Fibroblast of lung (primary cell): Measurements from ENCODE around the gene FIP1L1. TPM values are rescaled to one million over a fixed set of nuclear protein-coding genes. Genes with fewer than 3 reads are reported as not detected.

ENCODE experiments used
- DNase-seq, 2 donors: peaks; one replicate each; pipeline versions ENCODE4 v3.0.0 to v3.0.0-alpha.2; 2010; ENCODE audit warnings: low read depth in 2 of 2
- H2AFZ ChIP-seq: 2 replicates; pipeline ENCODE4 v1.5.1; 2012; ENCODE audit warnings: low read length, control low read depth, inconsistent platforms
- H3K27ac ChIP-seq: 2 replicates; pipeline ENCODE4 v1.5.1; 2011; ENCODE audit warnings: low read length, control low read depth; ENCODE audit not compliant: insufficient read depth
- H3K27me3 ChIP-seq: 2 replicates; pipeline ENCODE4 v1.5.1; 2011; ENCODE audit warnings: mild to moderate bottlenecking, low read length; ENCODE audit not compliant: control insufficient read depth, insufficient read depth
- H3K36me3 ChIP-seq: 2 replicates; pipeline ENCODE4 v1.5.1; 2011; ENCODE audit warnings: low read length; ENCODE audit not compliant: control insufficient read depth, insufficient read depth
- H3K4me1 ChIP-seq: 2 replicates; pipeline ENCODE4 v1.5.1; 2011; ENCODE audit warnings: low read length; ENCODE audit not compliant: control insufficient read depth, insufficient read depth; ENCODE audit errors: extremely low read depth
- H3K4me2 ChIP-seq: 2 replicates; pipeline ENCODE4 v1.5.1; 2011; ENCODE audit warnings: low read length, control low read depth; ENCODE audit not compliant: insufficient read depth; ENCODE audit errors: extremely low read depth
- H3K4me3 ChIP-seq, 4 experiments: fragments of 200-600 bp in 1 of 4; sonication (generic) in 1 of 4; replicated peaks in 1 of 4; 2 replicates each; pipeline ENCODE4 v1.5.1; 2011 to 2016; ENCODE audit warnings: low read length in 4 of 4, low read depth in 3 of 4, mild to moderate bottlenecking in 3 of 4, control low read depth in 2 of 4, inconsistent platforms in 1 of 4, mixed read lengths in 1 of 4; ENCODE audit not compliant: insufficient read depth in 1 of 4; ENCODE audit errors: control extremely low read depth in 1 of 4
- H3K79me2 ChIP-seq: 2 replicates; pipeline ENCODE4 v1.5.1; 2012; ENCODE audit warnings: mild to moderate bottlenecking, low read length, inconsistent platforms; ENCODE audit not compliant: control insufficient read depth, insufficient read depth
- H3K9ac ChIP-seq: 2 replicates; pipeline ENCODE4 v1.5.1; 2011; ENCODE audit warnings: mild to moderate bottlenecking, low read length, control low read depth; ENCODE audit not compliant: insufficient read depth
- H3K9me3 ChIP-seq: 2 replicates; pipeline ENCODE4 v1.5.1; 2012; ENCODE audit warnings: low read depth, low read length; ENCODE audit not compliant: control insufficient read depth, insufficient read depth
- H4K20me1 ChIP-seq: 2 replicates; pipeline ENCODE4 v1.5.1; 2011; ENCODE audit warnings: low read length; ENCODE audit not compliant: control insufficient read depth, insufficient read depth; ENCODE audit errors: extremely low read depth
- EZH2 ChIP-seq: IDR thresholded peaks from 2 replicates; pipeline ENCODE4 v1.5.1; 2012; ENCODE audit warnings: low read length, control low read depth, mild to moderate bottlenecking; ENCODE audit errors: missing control alignments
- polyA plus RNA-seq, 2 donors: library from polyadenylated mRNA; depleted of rRNA in 1 of 2; stranded (reverse) in 1 of 2; unstranded in 1 of 2; fragments of >200 nt; gene quantifications; 2 replicates each; pipeline ENCODE4 v1.2.1, GENCODE V29; 2011 to 2012; ENCODE audit warnings: missing spikeins in 1 of 2
- total RNA-seq: library from RNA; depleted of rRNA; stranded (reverse); fragments of >200 nt; gene quantifications from 2 replicates; pipeline ENCODE4 v1.2.1, GENCODE V29; 2014
- TF ChIP-seq, protein P1 (sequence below), 2 donors: IDR thresholded peaks in 1 of 2; conservative IDR thresholded peaks in 1 of 2; 1 replicate in 1 of 2; 2 replicates in 1 of 2; pipeline ENCODE4 v1.5.1; 2011 to 2012; ENCODE audit warnings: low read length in 2 of 2, control low read depth in 1 of 2, inconsistent platforms in 1 of 2, low read depth in 1 of 2, mild to moderate bottlenecking in 1 of 2

FIP1L1 gene
- total and polyA plus RNA-seq, 2 donors (not counting 1 experiment from before 2014, with no cell fraction given), result 22.3 to 98.3 TPM

GRCh38 chr4:53501561-53501960 lies 124.1 kb downstream of the FIP1L1 start:
- Histone ChIP-seq H3K27ac (no peak overlapping the region), H4K20me1 (no peaks in the 10 kb centered on the region), H3K27me3 (no peaks in the 10 kb centered on the region), H3K36me3 (no peaks in the 10 kb centered on the region), H3K9me3 (no peaks in the 10 kb centered on the region), H2AFZ (no peak overlapping the region), H3K4me3 (no peak overlapping the region), H3K79me2 (no peaks in the 10 kb centered on the region), H3K9ac (no peak overlapping the region), H3K4me1 (no peaks in the 10 kb centered on the region), H3K4me2 (no peak overlapping the region)
- DNase-seq, result no peak
- no peak for TF ChIP-seq EZH2
- TF ChIP-seq, protein P1, sequence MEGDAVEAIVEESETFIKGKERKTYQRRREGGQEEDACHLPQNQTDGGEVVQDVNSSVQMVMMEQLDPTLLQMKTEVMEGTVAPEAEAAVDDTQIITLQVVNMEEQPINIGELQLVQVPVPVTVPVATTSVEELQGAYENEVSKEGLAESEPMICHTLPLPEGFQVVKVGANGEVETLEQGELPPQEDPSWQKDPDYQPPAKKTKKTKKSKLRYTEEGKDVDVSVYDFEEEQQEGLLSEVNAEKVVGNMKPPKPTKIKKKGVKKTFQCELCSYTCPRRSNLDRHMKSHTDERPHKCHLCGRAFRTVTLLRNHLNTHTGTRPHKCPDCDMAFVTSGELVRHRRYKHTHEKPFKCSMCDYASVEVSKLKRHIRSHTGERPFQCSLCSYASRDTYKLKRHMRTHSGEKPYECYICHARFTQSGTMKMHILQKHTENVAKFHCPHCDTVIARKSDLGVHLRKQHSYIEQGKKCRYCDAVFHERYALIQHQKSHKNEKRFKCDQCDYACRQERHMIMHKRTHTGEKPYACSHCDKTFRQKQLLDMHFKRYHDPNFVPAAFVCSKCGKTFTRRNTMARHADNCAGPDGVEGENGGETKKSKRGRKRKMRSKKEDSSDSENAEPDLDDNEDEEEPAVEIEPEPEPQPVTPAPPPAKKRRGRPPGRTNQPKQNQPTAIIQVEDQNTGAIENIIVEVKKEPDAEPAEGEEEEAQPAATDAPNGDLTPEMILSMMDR (conservative IDR thresholded peaks at IDR 0.05 in 1 of 2, IDR thresholded peaks at IDR 0.05 in 1 of 2; ENCODE audit: low read depth in 1 of 2, low read length in 2 of 2), result no peak

DNA sequence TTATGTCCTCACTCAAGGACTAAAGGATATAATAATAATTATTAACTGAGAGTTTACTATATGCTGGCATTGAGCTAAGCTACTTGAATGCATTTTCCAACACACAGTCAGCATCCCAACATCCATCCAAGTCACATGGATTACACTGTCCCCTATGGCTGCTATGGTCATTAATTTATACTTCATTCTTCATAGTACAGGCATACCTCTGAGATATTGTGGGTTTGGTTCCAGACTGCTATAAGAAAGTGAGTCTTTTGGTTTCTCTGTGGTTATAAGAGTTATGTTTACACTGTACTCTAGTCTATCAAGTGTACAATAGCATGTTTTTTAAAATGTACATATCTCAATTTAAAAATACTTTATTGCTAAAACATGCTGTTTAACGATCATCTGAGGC lies 124.7 kb downstream of the FIP1L1 start:
- Histone ChIP-seq H3K9me3 (no peaks in the 10 kb centered on the region), H3K79me2 (no peaks in the 10 kb centered on the region), H3K4me2 (no peak overlapping the region), H3K27me3 (no peaks in the 10 kb centered on the region), H3K27ac (no peak overlapping the region), H3K4me1 (no peaks in the 10 kb centered on the region), H2AFZ (no peak overlapping the region), H3K9ac (no peak overlapping the region), H4K20me1 (no peaks in the 10 kb centered on the region), H3K36me3 (no peaks in the 10 kb centered on the region), H3K4me3 (no peak overlapping the region)
- peak in 1 of 2 donors; percentile 35 for DNase-seq
- no peak for TF ChIP-seq EZH2
- TF ChIP-seq, protein P1 (conservative IDR thresholded peaks at IDR 0.05 in 1 of 2, IDR thresholded peaks at IDR 0.05 in 1 of 2; ENCODE audit: low read depth in 1 of 2, low read length in 2 of 2), result no peak

- Histone ChIP-seq H3K27me3 (no peaks in the 10 kb centered on the region), H3K9me3 (no peaks in the 10 kb centered on the region), H3K79me2 (no peaks in the 10 kb centered on the region), H3K4me3 (no peak overlapping the region), H2AFZ (no peak overlapping the region), H3K27ac (no peak overlapping the region), H4K20me1 (no peaks in the 10 kb centered on the region), H3K4me1 (peaks cover 2% of the 10 kb centered on the region), H3K4me2 (no peak overlapping the region), H3K9ac (no peak overlapping the region), H3K36me3 (no peaks in the 10 kb centered on the region)
- no peak for TF ChIP-seq EZH2
- TF ChIP-seq, protein P1 (conservative IDR thresholded peaks at IDR 0.05 in 1 of 2, IDR thresholded peaks at IDR 0.05 in 1 of 2; ENCODE audit: low read depth in 1 of 2, low read length in 2 of 2), result peak; percentile 39 to 41
- DNase-seq, result peak in 1 of 2 donors; percentile 46
These were observed 128.5 kb downstream of the FIP1L1 start for GRCh38 chr4:53505947-53506346.
